IMR-90 (cell line): Measurements from ENCODE around the gene SIDT1. TPM values are rescaled to one million over a fixed set of nuclear protein-coding genes. Genes with fewer than 3 reads are reported as not detected.

ENCODE experiments used
- ATAC-seq: fragments of 200-7000 bp; cut with Tn5 transposase; 2 replicates; pipeline ENCODE4 v1.9.1; 2020; ENCODE audit warnings: low read depth, mild to moderate bottlenecking, moderate library complexity
- BruUV-seq: library from RNA; stranded (reverse); fragments of 400-500 nt; replicated peaks from 2 replicates; lab custom pipeline; 2021; lab: Mats Ljungman, UMichigan
- CTCF ChIA-PET: fragments of 300-600 bp; formaldehyde crosslinking; extraction: SDS; loops from one replicate; lab custom pipeline; 2021; ENCODE audit warnings: antibody characterized with exemption; lab: Yijun Ruan, JAX
- POLR2A ChIA-PET: fragments of 300-600 bp; sonication (Branson Sonifier 250); formaldehyde crosslinking; loops from one replicate; lab custom pipeline; 2022; ENCODE audit warnings: antibody characterized with exemption; ENCODE audit not compliant: unreplicated experiment; lab: Charles Lee
- DNase-seq: peaks from one replicate; pipeline ENCODE4 v3.0.0; 2013
- H2AFZ ChIP-seq: replicated peaks from 2 replicates; pipeline ENCODE3; 2013; ENCODE audit warnings: low read length, mild to moderate bottlenecking; ENCODE audit not compliant: poor library complexity
- H2AK5ac ChIP-seq: 2 replicates; pipeline ENCODE4 v1.6.1; 2013; ENCODE audit warnings: low read depth, low read length, inconsistent platforms
- H2AK9ac ChIP-seq: replicated peaks from 2 replicates; pipeline ENCODE3; 2013; ENCODE audit warnings: mild to moderate bottlenecking, low read depth, low read length, moderate library complexity; ENCODE audit not compliant: poor library complexity
- H2BK120ac ChIP-seq: 2 replicates; pipeline ENCODE4 v1.6.1; 2013; ENCODE audit warnings: low read depth, low read length, inconsistent platforms
- H2BK15ac ChIP-seq: 3 replicates; pipeline ENCODE4 v1.6.1; 2013; ENCODE audit warnings: low read depth, low read length, inconsistent platforms
- H2BK20ac ChIP-seq: 2 replicates; pipeline ENCODE4 v1.6.1; 2013; ENCODE audit warnings: low read depth, mild to moderate bottlenecking, inconsistent platforms, low read length, moderate library complexity
- H2BK5ac ChIP-seq: 2 replicates; pipeline ENCODE4 v1.6.1; 2013; ENCODE audit warnings: mild to moderate bottlenecking, low read depth, low read length, inconsistent platforms; ENCODE audit not compliant: poor library complexity, severe bottlenecking
- H3K14ac ChIP-seq: replicated peaks from 2 replicates; pipeline ENCODE4 v1.6.1; 2013; ENCODE audit warnings: low read depth, low read length, inconsistent platforms
- H3K18ac ChIP-seq: 2 replicates; pipeline ENCODE4 v1.6.1; 2013; ENCODE audit warnings: low read depth, low read length, control low read depth
- H3K23ac ChIP-seq: 2 replicates; pipeline ENCODE4 v1.6.1; 2013; ENCODE audit warnings: low read depth, low read length, inconsistent platforms
- H3K27ac ChIP-seq: 2 replicates; pipeline ENCODE4 v1.5.1; 2013; ENCODE audit warnings: mild to moderate bottlenecking, control low read depth, low read length; ENCODE audit not compliant: insufficient read depth
- H3K27me3 ChIP-seq: 2 replicates; pipeline ENCODE4 v1.6.1; 2013; ENCODE audit warnings: low read length; ENCODE audit not compliant: control insufficient read depth, insufficient read depth
- H3K36me3 ChIP-seq: 2 replicates; pipeline ENCODE4 v1.6.1; 2013; ENCODE audit warnings: low read length, mixed read lengths; ENCODE audit not compliant: control insufficient read depth, insufficient read depth
- H3K4ac ChIP-seq: 2 replicates; pipeline ENCODE4 v1.6.1; 2013; ENCODE audit warnings: low read depth, low read length, inconsistent platforms
- H3K4me1 ChIP-seq: 2 replicates; pipeline ENCODE4 v1.6.1; 2013; ENCODE audit warnings: low read length, mixed read lengths; ENCODE audit not compliant: control insufficient read depth, insufficient read depth
- H3K4me2 ChIP-seq: 2 replicates; pipeline ENCODE4 v1.6.1; 2013; ENCODE audit warnings: low read depth, mild to moderate bottlenecking, control low read depth, low read length, moderate library complexity
- H3K4me3 ChIP-seq: 2 replicates; pipeline ENCODE4 v1.5.1; 2013; ENCODE audit warnings: low read depth, mild to moderate bottlenecking, control low read depth, low read length, moderate library complexity; ENCODE audit not compliant: insufficient read depth
- H3K56ac ChIP-seq: 2 replicates; pipeline ENCODE4 v1.6.1; 2013; ENCODE audit warnings: low read length, inconsistent platforms; ENCODE audit not compliant: insufficient read depth; ENCODE audit errors: extremely low read depth
- H3K79me1 ChIP-seq, 2 experiments: 2 replicates each; pipeline ENCODE4 v1.6.1; 2013; ENCODE audit warnings: low read length in 2 of 2, inconsistent platforms in 1 of 2, low read depth in 1 of 2
- H3K9ac ChIP-seq: 2 replicates; pipeline ENCODE4 v1.6.1; 2013; ENCODE audit warnings: low read depth, low read length, control low read depth
- H3K9me1 ChIP-seq: 2 replicates; pipeline ENCODE4 v1.6.1; 2013; ENCODE audit warnings: low read length, inconsistent platforms; ENCODE audit not compliant: insufficient read depth
- H3K9me3 ChIP-seq: 2 replicates; pipeline ENCODE4 v1.6.1; 2013; ENCODE audit warnings: low read length; ENCODE audit not compliant: control insufficient read depth, insufficient read depth
- H4K20me1 ChIP-seq: 2 replicates; pipeline ENCODE4 v1.6.1; 2013; ENCODE audit warnings: low read length, inconsistent platforms; ENCODE audit not compliant: insufficient read depth
- H4K5ac ChIP-seq: 2 replicates; pipeline ENCODE4 v1.6.1; 2013; ENCODE audit warnings: mild to moderate bottlenecking, low read depth, low read length, control low read depth
- H4K8ac ChIP-seq, 2 experiments: 2 replicates each; pipeline ENCODE4 v1.6.1; 2013; ENCODE audit warnings: low read depth in 2 of 2, low read length in 2 of 2, control low read depth in 1 of 2, inconsistent platforms in 1 of 2
- H4K91ac ChIP-seq: 2 replicates; pipeline ENCODE4 v1.6.1; 2013; ENCODE audit warnings: low read depth, low read length, inconsistent platforms; ENCODE audit not compliant: insufficient read depth
- BHLHE40 ChIP-seq: fragments of 150-350 bp; IDR thresholded peaks from 2 replicates; pipeline ENCODE4 v1.6.1; 2016; ENCODE audit warnings: mild to moderate bottlenecking, low read depth, low read length
- CHD1 ChIP-seq: IDR thresholded peaks from 2 replicates; pipeline ENCODE4 v1.6.1; 2012; ENCODE audit warnings: low read depth, low read length, improper control_type of control experiment
- ELK1 ChIP-seq: fragments of 150-350 bp; IDR thresholded peaks from 2 replicates; pipeline ENCODE4 v1.6.1; 2016; ENCODE audit warnings: low read depth, mild to moderate bottlenecking, low read length, moderate library complexity, borderline replicate concordance
- MAFK ChIP-seq: IDR thresholded peaks from 2 replicates; pipeline ENCODE4 v1.6.1; 2012; ENCODE audit warnings: low read depth, low read length, improper control_type of control experiment
- MAZ ChIP-seq: IDR thresholded peaks from 2 replicates; pipeline ENCODE4 v1.6.1; 2012; ENCODE audit warnings: low read depth, mild to moderate bottlenecking, low read length, improper control_type of control experiment, moderate library complexity, borderline replicate concordance
- MXI1 ChIP-seq: IDR thresholded peaks from 2 replicates; pipeline ENCODE4 v1.6.1; 2012; ENCODE audit warnings: low read depth, mild to moderate bottlenecking, low read length, moderate library complexity, borderline replicate concordance
- NFE2L2 ChIP-seq: fragments of 150-350 bp; IDR thresholded peaks from 2 replicates; pipeline ENCODE4 v1.6.1; 2016; ENCODE audit warnings: low read depth, mild to moderate bottlenecking, low read length
- POLR2A ChIP-seq: IDR thresholded peaks from 2 replicates; pipeline ENCODE4 v1.6.1; 2012; ENCODE audit warnings: mild to moderate bottlenecking, low read depth, low read length
- RFX5 ChIP-seq: IDR thresholded peaks from 2 replicates; pipeline ENCODE4 v1.8.0; 2012; ENCODE audit warnings: low read depth, mild to moderate bottlenecking, low read length, moderate library complexity
- USF2 ChIP-seq: fragments of 150-350 bp; IDR thresholded peaks from 2 replicates; pipeline ENCODE4 v1.6.1; 2017; ENCODE audit warnings: mild to moderate bottlenecking, antibody characterized with exemption, low read length, low read depth
- WGBS, 2 experiments: methylation state at CpG; one replicate each; pipeline versions ENCODE4 v1.1.5 to v1.1.7; 2013; ENCODE audit warnings: missing lambda C conversion rate in 2 of 2; ENCODE audit not compliant: insufficient read length in 1 of 2; ENCODE audit errors: extremely low coverage in 2 of 2; 5-methylcytosine and 5-hydroxymethylcytosine counted together
- dilution Hi-C: fragments of 300-500 bp; cut with HindIII; formaldehyde crosslinking; loops from one replicate; pipeline ENCODE4 v1.14.3; 2018; ENCODE audit warnings: low sequenced_read_pairs; ENCODE audit not compliant: unreplicated experiment
- in situ Hi-C: fragments of 300-500 bp; cut with MboI; formaldehyde crosslinking; loops from 3 replicates; pipeline ENCODE4 v1.14.3; 2019; ENCODE audit warnings: low sequenced_read_pairs, inconsistent platforms, mixed read lengths
- intact Hi-C: fragments of 100-400 bp; cut with micrococcal nuclease; formaldehyde crosslinking; loops from 2 replicates; pipeline ENCODE4 v1.10.0; 2022
- polyA plus RNA-seq, 3 experiments: library from polyadenylated mRNA; depleted of rRNA; stranded (reverse); fragments of >200 nt; gene quantifications; 2 replicates each; pipeline ENCODE4 v1.2.3, GENCODE V29; 2012; ENCODE audit warnings: low replicate concordance in 1 of 3
- total RNA-seq: library from RNA; depleted of rRNA; stranded (reverse); fragments of >200 nt; gene quantifications from 2 replicates; pipeline ENCODE4 v1.2.3, GENCODE V29; 2012

Gene SIDT1
- total and polyA plus RNA-seq, 2 of the 4 experiments (the other 2 are of a cell fraction), result not detected

GRCh38 chr3:113631573-113631972 is 99.2 kb downstream of the SIDT1 start:
- no peak for DNase-seq
- no peak overlapping the region for H4K91ac ChIP-seq
- no peak overlapping the region for H2BK120ac ChIP-seq
- H3K9me3 ChIP-seq, result no peaks in the 10 kb centered on the region
- H4K8ac ChIP-seq, result no peak overlapping the region
- H3K23ac ChIP-seq, result no peak overlapping the region
- H3K9ac ChIP-seq, result no peak overlapping the region
- H2AK9ac ChIP-seq, result no peak overlapping the region
- intact Hi-C loops (no loop called here), in situ Hi-C loops (no loop called here), dilution Hi-C loops (no loop called here)
- H3K56ac ChIP-seq, result no peak overlapping the region
- ChIA-PET POLR2A (no interaction called here), CTCF (interaction anchor here (1.0 kb wide), 1 partner anchor 9 kb away, joined by 4 read pairs; no protein-coding TSS in a partner anchor)
- H2BK20ac ChIP-seq, result no peak overlapping the region
- no peaks in the 10 kb centered on the region for H3K79me1 ChIP-seq
- H3K27ac ChIP-seq, result no peak overlapping the region
- no peak overlapping the region for H2BK5ac ChIP-seq
- no peak overlapping the region for H2AFZ ChIP-seq
- H3K4me1 ChIP-seq, result peaks cover 2% of the 10 kb centered on the region; the same call in 1 of the 2 replicates
- no peaks in the 10 kb centered on the region for H3K36me3 ChIP-seq
- H3K14ac ChIP-seq, result no peak overlapping the region
- H3K27me3 ChIP-seq, result peaks cover 4% of the 10 kb centered on the region
- H2BK15ac ChIP-seq, result no peak overlapping the region
- H4K20me1 ChIP-seq, result no peaks in the 10 kb centered on the region
- no CpG with 5 or more reads among the region's 6 CpGs for WGBS, 2 experiments
- no peak overlapping the region for H3K18ac ChIP-seq
- no TSS peak for BruUV-seq
- H3K4me3 ChIP-seq, result no peak overlapping the region
- TF ChIP-seq MXI1 (no peak), MAZ (no peak), ELK1 (no peak), CHD1 (no peak), RFX5 (no peak), USF2 (no peak), POLR2A (no peak), MAFK (no peak), NFE2L2 (no peak), BHLHE40 (no peak)
- no peak overlapping the region for H2AK5ac ChIP-seq
- no peak overlapping the region for H3K4ac ChIP-seq
- ATAC-seq, result no peak
- no peaks in the 10 kb centered on the region for H3K9me1 ChIP-seq
- H4K5ac ChIP-seq, result no peak overlapping the region
- no peak overlapping the region for H3K4me2 ChIP-seq
